Caco-2 (cell line): ENCODE measurements around the gene ACVR2B. TPM values are rescaled to one million over a fixed set of nuclear protein-coding genes. Genes with fewer than 3 reads are reported as not detected.
A peak's percentile ranks its signal among the peaks of the same experiment; 100 is the strongest.

ENCODE experiments used
- BruUV-seq: library from RNA; stranded (reverse); fragments of 400-500 nt; replicated peaks from 2 replicates; lab custom pipeline; 2021; lab: Mats Ljungman, UMichigan
- CTCF ChIA-PET: fragments of 300-600 bp; sonication (Branson Sonifier 250); formaldehyde crosslinking; loops from one replicate; lab custom pipeline; 2022; ENCODE audit warnings: antibody characterized with exemption; lab: Charles Lee
- POLR2A ChIA-PET: fragments of 300-600 bp; sonication (Branson Sonifier 250); formaldehyde crosslinking; loops from one replicate; lab custom pipeline; 2022; ENCODE audit warnings: antibody characterized with exemption; lab: Charles Lee
- DNase-seq, 2 experiments: peaks; one replicate each; pipeline versions ENCODE4 v3.0.0 to v3.0.0-alpha.2; 2020 to 2022
- H3K27me3 ChIP-seq: replicated peaks from 2 replicates; pipeline ENCODE4 v1.6.0; 2011; ENCODE audit warnings: low read length; ENCODE audit not compliant: control insufficient read depth, insufficient read depth
- H3K36me3 ChIP-seq: 2 replicates; pipeline ENCODE4 v1.5.1; 2011; ENCODE audit warnings: low read length; ENCODE audit not compliant: control insufficient read depth, insufficient read depth
- H3K4me1 ChIP-seq: fragments of 250-450 bp; sonication (Bioruptor Pico); 2 replicates; pipeline ENCODE4 v1.5.1; 2020; ENCODE audit warnings: mild to moderate bottlenecking
- H3K4me3 ChIP-seq: 2 replicates; pipeline ENCODE4 v1.5.1; 2011; ENCODE audit warnings: low read depth, mild to moderate bottlenecking, control low read depth, low read length
- H3K9me3 ChIP-seq: fragments of 250-450 bp; sonication (Bioruptor Pico); 2 replicates; pipeline ENCODE4 v1.5.1; 2020; ENCODE audit warnings: mild to moderate bottlenecking, moderate library complexity
- H3K27ac Mint-ChIP-seq: one replicate; pipeline ENCODE4 v1.8.0; 2022; ENCODE audit warnings: mixed read lengths; ENCODE audit not compliant: unreplicated experiment
- H3K27me3 Mint-ChIP-seq: one replicate; pipeline ENCODE4 v1.8.0; 2022; ENCODE audit warnings: mixed read lengths; ENCODE audit not compliant: insufficient read depth, unreplicated experiment
- H3K36me3 Mint-ChIP-seq: one replicate; pipeline ENCODE4 v1.8.0; 2022; ENCODE audit warnings: mild to moderate bottlenecking, mixed read lengths; ENCODE audit not compliant: insufficient read depth, unreplicated experiment
- H3K4me1 Mint-ChIP-seq: one replicate; pipeline ENCODE4 v1.8.0; 2022; ENCODE audit warnings: low read depth, mixed read lengths; ENCODE audit not compliant: unreplicated experiment
- H3K4me3 Mint-ChIP-seq: one replicate; pipeline ENCODE4 v1.8.0; 2022; ENCODE audit warnings: mild to moderate bottlenecking, moderate library complexity, mixed read lengths; ENCODE audit not compliant: unreplicated experiment
- H3K9me3 Mint-ChIP-seq: one replicate; pipeline ENCODE4 v1.8.0; 2022; ENCODE audit warnings: mixed read lengths; ENCODE audit not compliant: unreplicated experiment
- intact Hi-C: fragments of 100-400 bp; cut with micrococcal nuclease; formaldehyde crosslinking; loops from one replicate; pipeline ENCODE4 v1.10.0; 2022; ENCODE audit not compliant: unreplicated experiment
- total RNA-seq: library from RNA; stranded (reverse); gene quantifications from 2 replicates; pipeline ENCODE4 v1.2.3, GENCODE V29; 2022
- TF ChIP-seq, protein P1 (sequence below), 2 experiments: fragments of 200-600 bp in 1 of 2; IDR thresholded peaks; 1 replicate in 1 of 2; 2 replicates in 1 of 2; pipeline versions ENCODE4 v1.5.1 to v1.8.0; 2011 to 2022; ENCODE audit warnings: antibody characterized with exemption in 1 of 2, control low read depth in 1 of 2, inconsistent platforms in 1 of 2, low read depth in 1 of 2, low read length in 1 of 2, mild to moderate bottlenecking in 1 of 2, moderate library complexity in 1 of 2; ENCODE audit not compliant: insufficient read depth in 1 of 2, severe bottlenecking in 1 of 2, unreplicated experiment in 1 of 2

ACVR2B gene
- total RNA-seq, 1 experiment from 2014 or later = 21.4 TPM

DNA sequence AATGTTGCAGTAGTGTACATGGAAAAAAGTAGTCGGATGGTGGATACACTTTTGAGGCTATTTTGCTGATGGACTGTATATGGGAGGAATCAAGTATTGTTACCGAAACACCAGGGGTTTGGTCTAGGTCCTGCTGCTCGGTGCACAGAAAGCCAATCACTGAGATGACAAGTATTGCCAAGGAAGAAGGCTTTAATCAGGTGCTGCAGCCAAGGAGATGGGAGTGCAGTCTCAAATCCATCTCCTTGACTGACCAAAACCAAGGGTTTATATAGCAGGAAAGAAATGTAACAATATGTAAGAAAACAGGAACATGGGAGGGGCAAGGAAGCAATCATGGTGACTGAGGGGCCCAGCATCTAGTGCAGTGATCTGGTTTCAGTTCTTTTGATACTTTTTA, 2.8 kb upstream of the ACVR2B start:
- DNase-seq = no peak
- no peaks in the 10 kb centered on the region for H3K27me3 Mint-ChIP-seq
- no peaks in the 10 kb centered on the region for H3K9me3 Mint-ChIP-seq
- TF ChIP-seq, protein P1, sequence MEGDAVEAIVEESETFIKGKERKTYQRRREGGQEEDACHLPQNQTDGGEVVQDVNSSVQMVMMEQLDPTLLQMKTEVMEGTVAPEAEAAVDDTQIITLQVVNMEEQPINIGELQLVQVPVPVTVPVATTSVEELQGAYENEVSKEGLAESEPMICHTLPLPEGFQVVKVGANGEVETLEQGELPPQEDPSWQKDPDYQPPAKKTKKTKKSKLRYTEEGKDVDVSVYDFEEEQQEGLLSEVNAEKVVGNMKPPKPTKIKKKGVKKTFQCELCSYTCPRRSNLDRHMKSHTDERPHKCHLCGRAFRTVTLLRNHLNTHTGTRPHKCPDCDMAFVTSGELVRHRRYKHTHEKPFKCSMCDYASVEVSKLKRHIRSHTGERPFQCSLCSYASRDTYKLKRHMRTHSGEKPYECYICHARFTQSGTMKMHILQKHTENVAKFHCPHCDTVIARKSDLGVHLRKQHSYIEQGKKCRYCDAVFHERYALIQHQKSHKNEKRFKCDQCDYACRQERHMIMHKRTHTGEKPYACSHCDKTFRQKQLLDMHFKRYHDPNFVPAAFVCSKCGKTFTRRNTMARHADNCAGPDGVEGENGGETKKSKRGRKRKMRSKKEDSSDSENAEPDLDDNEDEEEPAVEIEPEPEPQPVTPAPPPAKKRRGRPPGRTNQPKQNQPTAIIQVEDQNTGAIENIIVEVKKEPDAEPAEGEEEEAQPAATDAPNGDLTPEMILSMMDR (IDR thresholded peaks at IDR 0.05; ENCODE audit: insufficient read depth in 1 of 2, low read depth in 1 of 2, low read length in 1 of 2, severe bottlenecking in 1 of 2, unreplicated experiment in 1 of 2) = no peak
- no peaks in the 10 kb centered on the region for H3K36me3 ChIP-seq
- H3K27me3 ChIP-seq = no peaks in the 10 kb centered on the region
- H3K4me1 ChIP-seq = peaks cover 2% of the 10 kb centered on the region
- ChIA-PET CTCF (no interaction called here), POLR2A (no interaction called here)
- H3K9me3 ChIP-seq = no peaks in the 10 kb centered on the region; the same call in 1 of the 2 replicates
- H3K36me3 Mint-ChIP-seq = no peaks in the 10 kb centered on the region
- no peaks in the 10 kb centered on the region for H3K4me1 Mint-ChIP-seq
- no peak overlapping the region for H3K4me3 ChIP-seq
- no TSS peak for BruUV-seq
- H3K4me3 Mint-ChIP-seq = no peak overlapping the region
- intact Hi-C loops = loop anchor here (10.0 kb wide), 1 partner anchor 316 kb away; the partner anchor contains the start of genes ACAA1 and MYD88
- no peak overlapping the region for H3K27ac Mint-ChIP-seq

DNA sequence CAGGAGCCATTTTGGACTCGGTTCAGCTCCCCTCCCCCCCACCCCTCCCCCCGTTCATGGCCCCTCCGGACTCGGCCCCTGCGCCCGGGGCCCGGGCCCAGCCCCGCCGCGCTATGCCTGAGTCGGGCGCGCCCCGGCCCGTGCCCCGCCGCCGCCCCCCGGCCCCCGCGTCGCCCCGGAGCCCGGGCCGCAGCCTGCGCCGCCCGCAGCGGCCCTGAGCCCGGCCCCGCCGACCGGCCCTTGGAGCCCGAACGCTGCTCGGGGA, 155 bp downstream of the ACVR2B start:
- no peaks in the 10 kb centered on the region for H3K36me3 ChIP-seq
- TF ChIP-seq, protein P1 (IDR thresholded peaks at IDR 0.05; ENCODE audit: insufficient read depth in 1 of 2, low read depth in 1 of 2, low read length in 1 of 2, severe bottlenecking in 1 of 2, unreplicated experiment in 1 of 2) = no peak
- no peaks in the 10 kb centered on the region for H3K27me3 ChIP-seq
- intact Hi-C loops = loop anchor here (10.0 kb wide), 1 partner anchor 319 kb away; the partner anchor contains the start of genes ACAA1 and MYD88
- Mint-ChIP-seq H3K27me3 (no peaks in the 10 kb centered on the region), H3K36me3 (no peaks in the 10 kb centered on the region), H3K9me3 (no peaks in the 10 kb centered on the region), H3K4me3 (peak overlapping the region; percentile 98), H3K4me1 (peaks cover 6% of the 10 kb centered on the region), H3K27ac (peak overlapping the region; percentile 89)
- H3K4me1 ChIP-seq = peaks cover 6% of the 10 kb centered on the region
- ChIA-PET CTCF (interaction anchor here (0.6 to 0.9 kb wide), 3 partner anchors 43 to 289 kb away, joined by 3 to 4 read pairs (median 3); partner anchors contain the start of gene OXSR1), POLR2A (no interaction called here)
- H3K4me3 ChIP-seq = peak overlapping the region; percentile 90
- no peaks in the 10 kb centered on the region for H3K9me3 ChIP-seq
- no peak for DNase-seq
- no TSS peak for BruUV-seq

DNA sequence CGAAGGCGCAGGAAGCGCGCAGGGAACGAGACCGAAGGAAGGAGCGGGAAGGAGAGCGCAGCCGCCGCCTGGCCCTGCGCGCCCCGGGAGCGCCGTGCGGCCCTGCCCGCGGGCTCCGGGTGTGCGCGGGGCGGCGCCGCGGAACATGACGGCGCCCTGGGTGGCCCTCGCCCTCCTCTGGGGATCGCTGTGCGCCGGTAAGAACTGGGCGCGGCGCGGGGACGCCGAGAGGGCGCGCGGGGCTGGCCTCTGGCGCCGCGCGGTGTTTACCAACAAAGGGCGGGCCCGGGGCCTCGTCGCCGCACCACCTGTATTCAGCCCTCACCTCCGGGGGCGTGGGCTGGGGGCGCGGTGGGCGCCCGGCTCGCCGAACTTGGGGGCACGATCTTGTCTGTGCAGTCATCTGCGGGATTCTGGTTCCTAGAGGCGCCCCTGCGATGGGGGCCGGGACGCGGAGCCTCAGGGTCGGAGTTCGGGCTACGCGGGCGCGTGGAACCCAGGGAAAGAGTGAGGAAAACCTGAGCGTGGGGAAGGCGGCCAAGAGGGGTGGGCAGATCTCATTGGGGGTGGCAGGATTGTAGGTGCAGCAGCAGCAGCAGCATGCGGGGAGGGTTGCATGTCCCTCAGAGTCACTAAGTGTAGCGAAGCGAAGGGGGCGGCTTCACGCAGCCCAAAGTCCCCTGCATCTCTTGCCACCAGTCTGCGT, 641 bp downstream of the ACVR2B start:
- peak overlapping the region; percentile 90 for H3K4me3 ChIP-seq
- Mint-ChIP-seq H3K4me3 (peak overlapping the region; percentile 98), H3K36me3 (no peaks in the 10 kb centered on the region), H3K4me1 (peaks cover 6% of the 10 kb centered on the region), H3K9me3 (no peaks in the 10 kb centered on the region), H3K27ac (peak overlapping the region; percentile 89), H3K27me3 (no peaks in the 10 kb centered on the region)
- ChIA-PET CTCF (interaction anchor here (0.6 to 0.9 kb wide), 2 partner anchors 59 to 289 kb away, joined by 3 to 4 read pairs; partner anchors contain the start of gene OXSR1), POLR2A (no interaction called here)
- TF ChIP-seq, protein P1 (IDR thresholded peaks at IDR 0.05; ENCODE audit: insufficient read depth in 1 of 2, low read depth in 1 of 2, low read length in 1 of 2, severe bottlenecking in 1 of 2, unreplicated experiment in 1 of 2) = no peak
- H3K4me1 ChIP-seq = peaks cover 6% of the 10 kb centered on the region
- BruUV-seq = TSS peak; percentile 6
- no peaks in the 10 kb centered on the region for H3K27me3 ChIP-seq
- DNase-seq = peak in 1 of 2 experiments; percentile 50
- H3K9me3 ChIP-seq = no peaks in the 10 kb centered on the region
- no peaks in the 10 kb centered on the region for H3K36me3 ChIP-seq
- intact Hi-C loops = loop anchor here (10.0 kb wide), 1 partner anchor 320 kb away; the partner anchor contains the start of genes ACAA1 and MYD88
